ENCODE measurements around the gene BCAR3.
"Not testable (repeated sequence)": the region's sequence is repeated elsewhere in the genome, so short reads cannot be mapped to it uniquely, and the experiment has no call there.

Gene BCAR3

DNA sequence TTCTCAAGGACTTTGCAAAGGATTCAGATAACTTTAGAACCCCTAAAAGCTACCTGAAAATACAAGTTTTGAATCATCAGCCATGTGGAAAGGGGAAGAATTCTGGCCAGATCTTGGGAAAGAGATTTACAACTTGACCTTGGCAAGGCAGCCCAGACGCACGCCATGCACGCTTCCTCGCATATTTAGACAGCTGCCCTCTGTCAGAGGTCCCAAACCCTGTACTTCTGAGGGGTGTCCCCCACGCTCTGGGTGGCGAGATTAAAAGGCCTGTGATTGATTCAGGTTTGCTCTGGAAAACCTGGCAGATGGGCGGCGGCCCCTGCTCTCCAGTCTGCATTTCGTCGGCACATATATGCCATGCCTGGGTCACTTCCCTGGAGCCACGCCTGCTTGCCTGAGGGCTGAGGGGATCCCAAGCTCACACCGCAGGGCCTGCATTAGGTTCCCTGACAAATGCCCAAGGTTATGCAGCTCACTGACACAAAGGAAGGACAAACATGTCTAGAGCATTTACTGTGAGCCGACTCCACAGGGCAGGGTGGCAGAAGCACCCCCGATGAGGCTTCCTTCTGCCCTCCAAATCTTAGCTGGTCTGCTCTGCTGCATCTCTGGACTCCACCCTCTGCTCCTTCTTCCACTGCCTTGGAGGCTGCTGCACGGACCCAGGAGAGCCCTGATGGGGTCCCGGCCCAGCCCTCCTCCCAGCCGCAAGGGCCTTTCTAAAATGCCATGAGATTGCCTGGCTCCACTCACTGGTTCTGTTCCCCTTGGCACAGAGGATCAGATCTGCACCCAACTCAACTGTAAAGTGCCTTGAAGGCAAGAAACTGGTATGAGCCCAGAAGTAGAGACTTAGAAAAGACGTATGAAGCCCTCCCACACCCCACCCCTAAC lies 103.9 kb downstream of the BCAR3 start:
- no peak for DNase-seq (ENCODE audit: low read depth in 2 of 2)

GRCh38 chr1:93576746-93577145 lies 104.9 kb downstream of the BCAR3 start:
- DNase-seq (ENCODE audit: low read depth in 2 of 2) = no peak

DNA sequence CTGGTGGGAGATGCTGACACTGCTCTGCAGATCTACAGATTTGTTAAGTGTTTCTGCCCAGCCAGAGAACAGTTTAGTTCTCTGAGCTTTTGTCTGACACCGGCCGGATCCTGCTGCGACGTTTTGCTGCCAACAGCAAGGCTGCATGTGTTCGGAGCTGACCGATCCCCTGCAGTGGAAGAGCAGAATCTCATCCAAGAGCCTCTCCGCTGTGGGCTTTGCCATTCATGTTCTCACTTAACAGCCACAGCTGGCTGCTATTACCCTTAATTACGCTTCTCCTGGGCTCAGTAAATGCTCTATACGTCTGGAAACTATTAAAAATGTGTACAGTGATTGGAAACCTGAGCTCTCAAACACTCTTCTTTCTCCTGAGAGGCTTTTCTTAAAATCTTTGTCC lies 105.3 kb downstream of the BCAR3 start:
- no peak for DNase-seq (ENCODE audit: low read depth in 2 of 2)

- no peak for DNase-seq (ENCODE audit: low read depth in 2 of 2)
These were observed 105.9 kb downstream of the BCAR3 start for GRCh38 chr1:93575621-93576284.

GRCh38 chr1:93574991-93575390 lies 106.6 kb downstream of the BCAR3 start:
- no peak for DNase-seq (ENCODE audit: low read depth in 2 of 2)

GRCh38 chr1:93574511-93574910 lies 107.1 kb downstream of the BCAR3 start:
- DNase-seq (ENCODE audit: low read depth in 2 of 2) = no peak

GRCh38 chr1:93573940-93574469 lies 107.6 kb downstream of the BCAR3 start:
- DNase-seq (ENCODE audit: low read depth in 2 of 2) = no peak

- DNase-seq (ENCODE audit: low read depth in 2 of 2) = no peak
These were observed 109.9 kb downstream of the BCAR3 start for GRCh38 chr1:93571623-93572310.

- DNase-seq (ENCODE audit: low read depth in 2 of 2) = no peak
These were observed 112.1 kb downstream of the BCAR3 start for GRCh38 chr1:93569489-93569888.

DNA sequence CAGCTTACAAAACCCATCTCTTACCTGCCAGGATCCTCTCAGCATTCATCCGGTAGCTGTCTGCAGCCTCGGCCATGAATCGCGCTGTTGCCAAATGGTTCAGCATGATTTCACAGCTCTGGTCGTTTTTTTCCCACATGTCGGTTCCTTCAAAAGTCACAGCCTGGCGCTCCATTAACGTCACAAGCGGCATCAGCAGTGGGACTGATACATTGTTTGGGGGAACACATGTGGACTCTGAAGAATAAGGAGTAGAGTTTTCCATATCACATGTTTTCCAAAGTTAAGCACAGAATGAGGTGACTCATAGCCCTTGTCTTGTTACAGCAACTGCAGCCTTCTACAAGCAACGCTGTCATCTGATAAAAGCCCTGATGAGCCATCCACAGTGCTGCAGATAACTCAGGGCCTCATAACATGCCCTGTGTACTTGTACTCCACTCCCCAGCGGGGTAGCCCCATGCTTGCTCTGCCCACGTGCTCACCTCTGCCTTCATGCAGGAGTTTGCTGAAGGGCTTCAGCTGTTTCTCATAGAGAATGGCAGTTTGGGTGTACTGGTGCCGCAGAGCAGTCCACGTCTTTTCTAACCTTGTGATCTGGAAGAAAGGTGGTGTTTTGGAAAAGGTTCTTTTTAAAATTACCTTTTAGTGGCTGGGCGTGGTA lies 114.2 kb downstream of the BCAR3 start:
- no peak for DNase-seq (ENCODE audit: low read depth in 2 of 2)

- DNase-seq (ENCODE audit: low read depth in 2 of 2) = no peak
These were observed 115.4 kb downstream of the BCAR3 start for GRCh38 chr1:93566227-93566626.

DNA sequence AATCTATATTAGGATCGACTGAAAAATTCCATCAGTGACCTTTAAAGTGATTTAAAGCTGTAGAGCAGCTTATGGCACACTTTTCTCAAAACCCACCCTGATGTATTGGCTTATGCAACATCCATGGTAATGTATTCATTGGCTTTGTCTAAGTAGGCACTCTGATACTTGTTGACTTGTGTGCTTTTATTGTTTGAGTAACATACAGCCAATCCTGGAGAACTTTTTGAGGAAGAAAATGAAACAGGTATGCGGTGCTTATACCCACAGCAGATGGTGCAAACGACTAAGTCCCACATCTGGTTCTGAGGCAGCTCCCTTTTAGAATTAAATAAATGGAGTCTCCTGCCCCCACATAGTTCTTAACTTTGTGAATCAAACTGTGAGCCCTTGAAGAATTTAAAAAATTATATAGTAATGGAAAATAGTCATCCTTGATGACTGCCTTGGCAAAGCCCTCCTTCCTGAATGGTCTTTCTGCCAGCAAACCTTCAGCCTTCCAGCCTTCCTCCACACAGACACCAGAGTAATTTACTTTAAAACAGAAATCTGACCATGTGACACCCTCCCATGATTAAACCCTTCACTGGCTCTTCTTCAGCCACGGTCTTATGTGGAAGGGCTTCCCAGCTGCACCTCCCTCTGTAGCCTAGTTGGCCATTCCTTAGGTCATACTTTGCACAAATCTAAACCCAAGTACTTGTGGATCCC lies 116.0 kb downstream of the BCAR3 start:
- no peak for DNase-seq (ENCODE audit: low read depth in 2 of 2)

GRCh38 chr1:93559695-93560094 lies 121.9 kb downstream of the BCAR3 start:
- DNase-seq (ENCODE audit: low read depth in 2 of 2) = no peak

DNA sequence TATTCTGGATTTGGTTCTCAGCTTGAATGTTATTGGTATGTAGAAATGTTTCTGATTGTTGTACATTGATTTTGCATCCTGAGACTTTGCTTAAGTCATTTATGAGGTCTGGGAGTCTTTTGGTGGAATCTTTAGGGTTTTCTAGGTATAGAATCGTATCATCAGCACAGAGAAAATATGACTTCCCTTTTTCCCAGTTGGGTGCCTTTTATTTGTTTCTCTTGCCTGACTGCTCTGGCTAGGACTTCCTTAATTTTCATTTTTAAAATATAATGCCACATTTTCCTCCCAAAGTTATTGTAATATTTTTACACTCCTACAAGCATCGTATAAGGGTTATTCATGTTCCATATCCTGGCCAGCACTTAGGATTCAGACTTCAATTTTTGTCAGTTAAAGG lies 122.6 kb downstream of the BCAR3 start:
- DNase-seq (ENCODE audit: low read depth in 2 of 2) = no peak

GRCh38 chr1:93556291-93556690 lies 125.3 kb downstream of the BCAR3 start:
- DNase-seq (ENCODE audit: low read depth in 2 of 2) = no peak

DNA sequence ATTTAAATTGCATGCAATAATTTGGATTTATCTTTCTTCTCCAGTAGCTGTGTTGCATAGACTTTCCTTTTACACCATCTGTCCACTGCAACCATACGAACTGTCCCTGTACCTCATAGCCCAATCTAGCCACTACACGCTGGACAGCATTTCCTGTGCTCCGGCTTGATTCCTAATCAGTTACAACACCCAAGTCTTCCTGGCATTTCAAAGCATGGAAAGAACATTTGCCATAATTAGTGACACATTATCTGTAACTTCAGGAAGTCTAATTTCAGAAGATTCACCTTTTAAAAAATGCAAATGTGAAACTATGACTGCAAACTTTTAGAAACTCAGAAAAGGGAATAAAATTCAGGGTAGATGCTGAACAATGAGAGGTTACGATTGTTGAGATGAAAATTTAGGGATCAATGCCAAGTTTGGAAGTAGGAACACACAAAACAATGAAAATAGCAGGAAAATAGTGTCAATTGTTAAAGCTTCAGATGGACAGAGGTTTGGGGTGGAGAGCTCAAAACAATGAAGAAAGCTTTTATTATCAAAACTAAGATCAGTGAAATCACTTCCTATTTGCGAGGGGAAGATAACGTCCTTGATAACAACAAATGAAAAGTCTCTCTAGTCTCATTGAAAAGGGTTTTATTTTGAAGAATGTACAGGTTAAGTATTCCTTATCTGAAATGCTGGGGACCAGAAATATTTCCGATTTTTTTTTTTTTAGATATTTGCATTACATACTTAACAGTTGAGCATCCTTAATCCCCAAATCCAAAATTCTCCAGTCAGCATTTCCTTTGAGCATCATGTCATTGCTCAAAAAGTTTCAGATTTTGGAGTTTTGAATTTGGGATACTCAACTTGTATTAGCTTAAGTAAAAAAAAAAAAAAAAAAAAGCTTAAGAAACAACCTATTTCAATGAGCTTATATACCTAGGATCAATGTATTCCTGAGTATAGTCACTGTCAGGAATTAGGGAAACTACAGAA lies 126.5 kb downstream of the BCAR3 start:
- DNase-seq (ENCODE audit: low read depth in 2 of 2) = no peak

GRCh38 chr1:93553886-93554490 lies 127.6 kb downstream of the BCAR3 start:
- not testable (repeated sequence) for DNase-seq (ENCODE audit: low read depth in 2 of 2)

DNA sequence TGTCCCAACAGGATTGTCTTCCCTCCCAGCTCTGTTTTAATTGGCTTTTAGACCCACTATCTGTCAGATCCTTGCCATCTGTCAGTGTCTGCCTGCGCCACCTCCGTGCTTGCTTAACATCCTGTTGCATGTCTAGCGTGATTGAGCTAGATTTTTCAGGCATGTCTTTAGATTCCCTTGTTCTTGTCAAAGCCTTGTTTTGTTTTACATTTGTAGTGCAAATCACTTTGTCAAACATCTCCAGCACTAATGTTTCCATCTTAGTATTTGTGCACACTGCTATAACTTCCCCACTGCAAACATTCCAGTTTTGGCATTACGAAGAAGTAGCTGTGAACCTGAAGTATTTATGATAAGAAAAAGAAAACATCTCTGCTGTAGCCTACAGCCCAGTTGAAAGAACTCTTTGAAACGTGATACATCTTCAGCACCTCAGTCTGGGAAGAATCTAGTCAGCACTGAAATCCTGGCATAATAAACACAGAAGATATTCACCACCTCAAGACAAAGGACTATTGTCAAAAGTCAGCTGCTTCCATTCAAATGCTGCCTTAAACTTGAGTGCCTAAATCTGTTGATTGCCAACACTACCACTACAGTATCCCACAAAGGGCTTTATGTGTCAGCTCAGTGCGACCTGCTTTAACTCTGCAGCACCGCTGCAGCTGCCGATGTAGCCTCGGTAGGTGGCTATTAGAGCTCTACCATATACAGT lies 128.7 kb downstream of the BCAR3 start:
- no peak for DNase-seq (ENCODE audit: low read depth in 2 of 2)

DNA sequence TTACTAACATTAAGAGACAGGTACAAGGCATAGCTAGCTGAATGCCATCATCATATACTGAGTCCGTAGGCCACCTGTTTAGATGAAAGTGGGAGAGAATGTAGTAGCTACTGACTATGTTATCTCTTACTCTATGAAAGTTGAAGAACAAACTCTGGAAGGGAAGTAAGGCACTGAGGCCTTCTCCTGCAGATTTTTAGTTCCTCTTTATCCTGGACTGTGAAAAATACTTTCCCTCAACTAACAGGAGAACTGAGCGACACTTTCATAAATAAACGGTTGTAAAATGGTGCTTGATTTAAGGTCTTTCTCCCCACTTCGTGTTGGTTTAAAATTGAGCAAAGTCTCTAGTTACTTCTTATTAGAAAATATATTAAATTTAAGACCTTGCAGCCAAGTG lies 131.8 kb downstream of the BCAR3 start:
- no peak for DNase-seq (ENCODE audit: low read depth in 2 of 2)
